H9 (cell line): ENCODE results near the gene EPHA4. TPM values are rescaled to one million over a fixed set of nuclear protein-coding genes. Genes with fewer than 3 reads are reported as not detected.

Experiments used
- DNase-seq: peaks from one replicate; pipeline ENCODE4 v3.0.0-alpha.2; 2017
- H2AFZ ChIP-seq: one replicate; pipeline ENCODE4 v1.6.1; 2013; ENCODE audit warnings: mild to moderate bottlenecking, low read length, control low read depth, moderate library complexity
- H2AK5ac ChIP-seq: 2 replicates; pipeline ENCODE4 v1.6.1; 2013; ENCODE audit warnings: low read length, control low read depth, mixed read lengths; ENCODE audit not compliant: insufficient read length
- H2BK120ac ChIP-seq: one replicate; pipeline ENCODE4 v1.6.1; 2013; ENCODE audit warnings: low read depth, mild to moderate bottlenecking, low read length, control low read depth, inconsistent platforms; ENCODE audit not compliant: poor library complexity, severe bottlenecking
- H2BK12ac ChIP-seq: 2 replicates; pipeline ENCODE4 v1.6.1; 2013; ENCODE audit warnings: low read length, control low read depth, mixed read lengths, low read depth; ENCODE audit not compliant: insufficient read length
- H2BK15ac ChIP-seq: 2 replicates; pipeline ENCODE4 v1.6.1; 2013; ENCODE audit warnings: low read depth, low read length, control low read depth
- H2BK20ac ChIP-seq: one replicate; pipeline ENCODE4 v1.6.1; 2013; ENCODE audit warnings: low read depth, mild to moderate bottlenecking, low read length, control low read depth, inconsistent platforms; ENCODE audit not compliant: poor library complexity, severe bottlenecking
- H2BK5ac ChIP-seq: 2 replicates; pipeline ENCODE4 v1.6.1; 2013; ENCODE audit warnings: low read length, control low read depth, mixed read lengths; ENCODE audit not compliant: insufficient read length
- H3K14ac ChIP-seq: 2 replicates; pipeline ENCODE4 v1.6.1; 2013; ENCODE audit warnings: low read length, control low read depth; ENCODE audit not compliant: insufficient read depth
- H3K18ac ChIP-seq: 2 replicates; pipeline ENCODE4 v1.6.1; 2013; ENCODE audit warnings: low read depth, mild to moderate bottlenecking, mixed read lengths, low read length, control low read depth; ENCODE audit not compliant: insufficient read length
- H3K23ac ChIP-seq: 2 replicates; pipeline ENCODE4 v1.6.1; 2013; ENCODE audit warnings: low read length, control low read depth, mixed read lengths, low read depth; ENCODE audit not compliant: insufficient read length
- H3K23me2 ChIP-seq: 2 replicates; pipeline ENCODE4 v1.6.1; 2013; ENCODE audit warnings: low read depth, mild to moderate bottlenecking, mixed read lengths, low read length, control low read depth; ENCODE audit not compliant: insufficient read length, poor library complexity, severe bottlenecking
- H3K27ac ChIP-seq: 2 replicates; pipeline ENCODE4 v1.5.1; 2013; ENCODE audit warnings: low read length, control low read depth, mixed read lengths, low read depth; ENCODE audit not compliant: insufficient read length
- H3K27me3 ChIP-seq: 2 replicates; pipeline ENCODE4 v1.6.1; 2013; ENCODE audit warnings: low read length, control low read depth, inconsistent platforms; ENCODE audit not compliant: insufficient read depth
- H3K4ac ChIP-seq: 2 replicates; pipeline ENCODE4 v1.6.1; 2013; ENCODE audit warnings: low read depth, mild to moderate bottlenecking, control low read depth, inconsistent platforms, low read length, moderate library complexity
- H3K4me1 ChIP-seq: 2 replicates; pipeline ENCODE4 v1.6.1; 2013; ENCODE audit warnings: low read length, control low read depth, inconsistent platforms; ENCODE audit not compliant: insufficient read depth
- H3K4me2 ChIP-seq: 2 replicates; pipeline ENCODE4 v1.6.1; 2013; ENCODE audit warnings: low read length, control low read depth, mixed read lengths; ENCODE audit not compliant: insufficient read length, insufficient read depth
- H3K56ac ChIP-seq: 2 replicates; pipeline ENCODE4 v1.6.1; 2013; ENCODE audit warnings: low read depth, mild to moderate bottlenecking, mixed read lengths, low read length, control low read depth; ENCODE audit not compliant: insufficient read length
- H3K79me1 ChIP-seq: 2 replicates; pipeline ENCODE4 v1.6.1; 2013; ENCODE audit warnings: low read depth, mild to moderate bottlenecking, moderate library complexity, low read length, control low read depth, inconsistent platforms; ENCODE audit not compliant: insufficient read depth, poor library complexity, severe bottlenecking
- H3K79me2 ChIP-seq: 2 replicates; pipeline ENCODE4 v1.6.1; 2013; ENCODE audit warnings: low read length, control low read depth, inconsistent platforms; ENCODE audit not compliant: insufficient read depth
- H3K9ac ChIP-seq: 2 replicates; pipeline ENCODE4 v1.6.1; 2013; ENCODE audit warnings: low read length, control low read depth, mixed read lengths; ENCODE audit not compliant: insufficient read length; ENCODE audit errors: extremely low read depth
- H3K9me3 ChIP-seq: one replicate; pipeline ENCODE4 v1.6.1; 2013; ENCODE audit warnings: low read depth, low read length, inconsistent platforms; ENCODE audit not compliant: control insufficient read depth
- H3T11ph ChIP-seq: one replicate; pipeline ENCODE4 v1.6.1; 2013; ENCODE audit warnings: mild to moderate bottlenecking, low read length, control low read depth, inconsistent platforms
- H4K20me1 ChIP-seq: one replicate; pipeline ENCODE4 v1.6.1; 2013; ENCODE audit not compliant: control insufficient read depth, insufficient read length, insufficient read depth
- H4K5ac ChIP-seq: 2 replicates; pipeline ENCODE4 v1.6.1; 2013; ENCODE audit warnings: low read depth, mild to moderate bottlenecking, mixed read lengths, low read length, control low read depth; ENCODE audit not compliant: insufficient read length
- H4K8ac ChIP-seq: replicated peaks from 2 replicates; pipeline ENCODE4 v1.6.1; 2013; ENCODE audit warnings: low read length, control low read depth, mixed read lengths, low read depth; ENCODE audit not compliant: insufficient read length
- H4K91ac ChIP-seq: 2 replicates; pipeline ENCODE4 v1.6.1; 2013; ENCODE audit warnings: low read depth, mild to moderate bottlenecking, moderate library complexity, mixed read lengths, low read length, control low read depth; ENCODE audit not compliant: insufficient read length
- H3K27ac Mint-ChIP-seq, 3 experiments: 2 replicates in 2 of 3; 3 replicates in 1 of 3; pipeline ENCODE4 v1.8.0; 2020 to 2021; ENCODE audit warnings: mixed read lengths in 3 of 3, mild to moderate bottlenecking in 1 of 3, moderate library complexity in 1 of 3
- H3K27me3 Mint-ChIP-seq: 2 replicates; pipeline ENCODE4 v1.8.0; 2021; ENCODE audit warnings: low read depth, mild to moderate bottlenecking, moderate library complexity, mixed read lengths
- H3K36me3 Mint-ChIP-seq, 3 experiments: 2 replicates in 2 of 3; 3 replicates in 1 of 3; pipeline ENCODE4 v1.8.0; 2020 to 2021; ENCODE audit warnings: low read depth in 3 of 3, mixed read lengths in 3 of 3; ENCODE audit not compliant: insufficient read depth in 1 of 3
- H3K4me1 Mint-ChIP-seq, 2 experiments: 2 replicates each; pipeline ENCODE4 v1.8.0; 2020; ENCODE audit warnings: mixed read lengths in 2 of 2
- H3K4me3 Mint-ChIP-seq, 2 experiments: 2 replicates in 1 of 2; 3 replicates in 1 of 2; pipeline ENCODE4 v1.8.0; 2020 to 2021; ENCODE audit warnings: mild to moderate bottlenecking in 2 of 2, mixed read lengths in 2 of 2, moderate library complexity in 1 of 2
- H3K9me3 Mint-ChIP-seq, 2 experiments: 2 replicates in 1 of 2; 3 replicates in 1 of 2; pipeline ENCODE4 v1.8.0; 2020; ENCODE audit warnings: mild to moderate bottlenecking in 2 of 2, mixed read lengths in 2 of 2, moderate library complexity in 1 of 2
- total RNA-seq: library from RNA; stranded (reverse); gene quantifications from 2 replicates; pipeline ENCODE4 v1.2.1, GENCODE V29; 2021
- TF ChIP-seq, protein P1 (sequence below): fragments of 200-600 bp; sonication (generic); conservative IDR thresholded peaks from 3 replicates; pipeline ENCODE4 v1.8.0; 2021; ENCODE audit warnings: antibody characterized with exemption, mild to moderate bottlenecking

Gene EPHA4
- total RNA-seq, 1 experiment from 2014 or later: 25.1 TPM

GRCh38 chr2:221473451-221473850 is 98.7 kb downstream of the EPHA4 start:
- Histone ChIP-seq H3K27ac (no peak overlapping the region), H4K91ac (no peak overlapping the region), H3K56ac (no peak overlapping the region), H2BK120ac (no peak overlapping the region), H3K23me2 (no peaks in the 10 kb centered on the region), H2BK20ac (no peak overlapping the region), H3K4me2 (no peak overlapping the region), H3K4me1 (no peaks in the 10 kb centered on the region), H2BK12ac (no peak overlapping the region), H3K9me3 (no peaks in the 10 kb centered on the region), H4K8ac (no peak overlapping the region), H3K14ac (no peak overlapping the region), H4K20me1 (no peaks in the 10 kb centered on the region), H4K5ac (no peak overlapping the region), H3K79me2 (no peaks in the 10 kb centered on the region), H3K79me1 (no peaks in the 10 kb centered on the region), H3K23ac (no peak overlapping the region), H3K27me3 (no peaks in the 10 kb centered on the region; the same call in 1 of the 2 replicates), H3K4ac (no peak overlapping the region), H3K18ac (no peak overlapping the region), H2BK15ac (no peak overlapping the region), H2AFZ (no peak overlapping the region), H2BK5ac (no peak overlapping the region), H2AK5ac (no peak overlapping the region), H3T11ph (no peak overlapping the region), H3K9ac (no peak overlapping the region)
- TF ChIP-seq, protein P1, sequence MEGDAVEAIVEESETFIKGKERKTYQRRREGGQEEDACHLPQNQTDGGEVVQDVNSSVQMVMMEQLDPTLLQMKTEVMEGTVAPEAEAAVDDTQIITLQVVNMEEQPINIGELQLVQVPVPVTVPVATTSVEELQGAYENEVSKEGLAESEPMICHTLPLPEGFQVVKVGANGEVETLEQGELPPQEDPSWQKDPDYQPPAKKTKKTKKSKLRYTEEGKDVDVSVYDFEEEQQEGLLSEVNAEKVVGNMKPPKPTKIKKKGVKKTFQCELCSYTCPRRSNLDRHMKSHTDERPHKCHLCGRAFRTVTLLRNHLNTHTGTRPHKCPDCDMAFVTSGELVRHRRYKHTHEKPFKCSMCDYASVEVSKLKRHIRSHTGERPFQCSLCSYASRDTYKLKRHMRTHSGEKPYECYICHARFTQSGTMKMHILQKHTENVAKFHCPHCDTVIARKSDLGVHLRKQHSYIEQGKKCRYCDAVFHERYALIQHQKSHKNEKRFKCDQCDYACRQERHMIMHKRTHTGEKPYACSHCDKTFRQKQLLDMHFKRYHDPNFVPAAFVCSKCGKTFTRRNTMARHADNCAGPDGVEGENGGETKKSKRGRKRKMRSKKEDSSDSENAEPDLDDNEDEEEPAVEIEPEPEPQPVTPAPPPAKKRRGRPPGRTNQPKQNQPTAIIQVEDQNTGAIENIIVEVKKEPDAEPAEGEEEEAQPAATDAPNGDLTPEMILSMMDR: no peak
- no peak overlapping the region for H3K4me3 Mint-ChIP-seq
- peaks cover 14 to 18% of the 10 kb centered on the region in 2 experiments for H3K4me1 Mint-ChIP-seq
- no peaks in the 10 kb centered on the region; a peak in 1 of 5 replicates for H3K9me3 Mint-ChIP-seq
- H3K27me3 Mint-ChIP-seq: peaks cover 53% of the 10 kb centered on the region
- H3K27ac Mint-ChIP-seq: no peak overlapping the region
- DNase-seq: no peak
- H3K36me3 Mint-ChIP-seq: no peaks in the 10 kb centered on the region; a peak in 2 of 7 replicates
